ENCODE data around the gene MVD. TPM values are rescaled to one million over a fixed set of nuclear protein-coding genes. Genes with fewer than 3 reads are reported as not detected.

The MVD gene
- total and polyA plus RNA-seq, 2 of the 13 experiments (the other 11 are each of a cell fraction or from before 2014, with no cell fraction given): 28.1 to 187 TPM

- no peak for DNase-seq (ENCODE audit: low spot score)
- H3K36me3 ChIP-seq (replicated peaks in 1 of 2; ENCODE audit: control insufficient read depth in 1 of 2, insufficient read depth in 2 of 2, low read length in 2 of 2): peaks cover 16 to 46% of the 10 kb centered on the region in 2 experiments
- no peak overlapping the region for H2AFZ ChIP-seq (ENCODE audit: low read length)
- H3K9ac ChIP-seq (ENCODE audit: insufficient read depth, low read depth, low read length): no peak overlapping the region
- no peak overlapping the region for H3K27ac ChIP-seq (ENCODE audit: extremely low read length, insufficient read depth, low read length)
- peaks cover 15% of the 10 kb centered on the region for H3K79me2 ChIP-seq (ENCODE audit: insufficient read depth, low read length)
- FAIRE-seq: no peak
- peaks cover 8% of the 10 kb centered on the region; the same call in 1 of the 2 replicates for H4K20me1 ChIP-seq (ENCODE audit: insufficient read depth, low read length)
- in situ Hi-C loops (cut with HindIII; ENCODE audit: extremely low pct_ligation_motif_present, low pct_unique_long_range_greater_than_20kb): no loop called here
- no peaks in the 10 kb centered on the region for H3K27me3 ChIP-seq (ENCODE audit: control insufficient read depth in 1 of 2, insufficient read depth in 2 of 2, low read length in 2 of 2)
- peaks cover 36% of the 10 kb centered on the region for H3K4me1 ChIP-seq (ENCODE audit: insufficient read depth, low read length)
- ATAC-seq: no peak
- H3K9me3 ChIP-seq (ENCODE audit: low read length): no peaks in the 10 kb centered on the region
- ChIA-PET POLR2A (interaction anchor here (1.3 to 1.7 kb wide), 2 partner anchors 33 to 47 kb away, joined by 5 read pairs; partner anchors contain the start of gene ZC3H18), CTCF (ENCODE audit: low intra/inter-chr PET ratio, low total read pairs) (no interaction called here)
- intact Hi-C loops (cut with micrococcal nuclease; ENCODE audit: unreplicated experiment): no loop called here
- 96% methylated on average over 11 of the region's 12 CpGs for WGBS (ENCODE audit: low lambda C conversion rate)
- no peak overlapping the region for H3K4me2 ChIP-seq (ENCODE audit: low read depth, low read length)
- BruUV-seq (replicated peaks): no TSS peak
- no peak overlapping the region for H3K4me3 ChIP-seq (replicated peaks in 1 of 3; ENCODE audit: insufficient read depth in 1 of 3, low read depth in 2 of 3, low read length in 3 of 3)
- TF ChIP-seq NFRKB (IDR thresholded peaks at IDR 0.05) (no peak), HNF4G (IDR thresholded peaks at IDR 0.05; ENCODE audit: borderline replicate concordance, low read depth, low read length) (no peak), HNF4G (CRISPR knock-in tag; IDR thresholded peaks at IDR 0.05; ENCODE audit: borderline replicate concordance, low read depth) (no peak), ZNF784 (CRISPR knock-in tag; IDR thresholded peaks at IDR 0.05; ENCODE audit: borderline replicate concordance) (no peak)
Measured at GRCh38 chr16:88616736-88617135, 46.2 kb downstream of the MVD start.

GRCh38 chr16:88616320-88616719 lies 46.6 kb downstream of the MVD start:
- no peak overlapping the region for H2AFZ ChIP-seq (ENCODE audit: low read length)
- BruUV-seq (replicated peaks): no TSS peak
- no peak for TF ChIP-seq ZNF775 (CRISPR knock-in tag; IDR thresholded peaks at IDR 0.05; ENCODE audit: borderline replicate concordance)
- no peak for TF ChIP-seq RARA (CRISPR knock-in tag; IDR thresholded peaks at IDR 0.05)
- no peak for TF ChIP-seq KLF12 (CRISPR knock-in tag; IDR thresholded peaks at IDR 0.05; ENCODE audit: borderline replicate concordance)
- TF ChIP-seq USF2 (IDR thresholded peaks at IDR 0.05; ENCODE audit: low read depth, low read length): no peak
- TF ChIP-seq USF2 (CRISPR knock-in tag; IDR thresholded peaks at IDR 0.05; ENCODE audit: borderline replicate concordance): no peak
- no peak for TF ChIP-seq JUND (CRISPR knock-in tag; IDR thresholded peaks at IDR 0.05)
- TF ChIP-seq ARNT (IDR thresholded peaks at IDR 0.05): no peak
- TF ChIP-seq ZNF740 (CRISPR knock-in tag; IDR thresholded peaks at IDR 0.05): no peak
- no peak for TF ChIP-seq CHD4 (IDR thresholded peaks at IDR 0.05; ENCODE audit: borderline replicate concordance, low read length)
- no peak for TF ChIP-seq ETS1 (CRISPR knock-in tag; IDR thresholded peaks at IDR 0.05)
- no peak for TF ChIP-seq SKI (IDR thresholded peaks at IDR 0.05; ENCODE audit: partially characterized antibody)
- H3K79me2 ChIP-seq (ENCODE audit: insufficient read depth, low read length): peaks cover 15% of the 10 kb centered on the region
- FAIRE-seq: no peak
- intact Hi-C loops (cut with micrococcal nuclease; ENCODE audit: unreplicated experiment) (no loop called here), in situ Hi-C loops (cut with HindIII; ENCODE audit: extremely low pct_ligation_motif_present, low pct_unique_long_range_greater_than_20kb) (no loop called here)
- ChIA-PET POLR2A (interaction anchor here (1.3 to 1.7 kb wide), 2 partner anchors 33 to 46 kb away, joined by 5 read pairs; partner anchors contain the start of gene ZC3H18), CTCF (ENCODE audit: low intra/inter-chr PET ratio, low total read pairs) (no interaction called here)
- no peak overlapping the region for H3K9ac ChIP-seq (ENCODE audit: insufficient read depth, low read depth, low read length)
- 96% methylated on average over 13 of the region's 13 CpGs for WGBS (ENCODE audit: low lambda C conversion rate)
- no peak for DNase-seq (ENCODE audit: low spot score)
- H3K27ac ChIP-seq (ENCODE audit: extremely low read length, insufficient read depth, low read length): no peak overlapping the region
- no peaks in the 10 kb centered on the region for H3K27me3 ChIP-seq (ENCODE audit: control insufficient read depth in 1 of 2, insufficient read depth in 2 of 2, low read length in 2 of 2)
- peaks cover 16 to 47% of the 10 kb centered on the region in 2 experiments for H3K36me3 ChIP-seq (replicated peaks in 1 of 2; ENCODE audit: control insufficient read depth in 1 of 2, insufficient read depth in 2 of 2, low read length in 2 of 2)
- no peak overlapping the region for H3K4me2 ChIP-seq (ENCODE audit: low read depth, low read length)
- no peaks in the 10 kb centered on the region for H3K9me3 ChIP-seq (ENCODE audit: low read length)
- H3K4me1 ChIP-seq (ENCODE audit: insufficient read depth, low read length): peaks cover 36% of the 10 kb centered on the region
- H3K4me3 ChIP-seq (replicated peaks in 1 of 3; ENCODE audit: insufficient read depth in 1 of 3, low read depth in 2 of 3, low read length in 3 of 3): no peak overlapping the region
- no peak for ATAC-seq
- peaks cover 8% of the 10 kb centered on the region; the same call in 1 of the 2 replicates for H4K20me1 ChIP-seq (ENCODE audit: insufficient read depth, low read length)

All from HepG2 (cell line).